K562 (cell line): Measurements from ENCODE around the gene TULP1. TPM values are rescaled to one million over a fixed set of nuclear protein-coding genes. Genes with fewer than 3 reads are reported as not detected.

Experiments used
- CBX3 ChIP-seq, 2 experiments: IDR thresholded peaks; 1 replicate in 1 of 2; 2 replicates in 1 of 2; pipeline ENCODE4 v1.6.1; 2012; ENCODE audit warnings: inconsistent platforms in 2 of 2, low read length in 2 of 2, borderline replicate concordance in 1 of 2, control low read depth in 1 of 2
- CCAR2 ChIP-seq: fragments of 200-400 bp; formaldehyde crosslinking; IDR thresholded peaks from 2 replicates; pipeline ENCODE4 v1.6.1; 2017; ENCODE audit warnings: mild to moderate bottlenecking, low read depth, low read length
- CHCHD3 ChIP-seq: fragments of 250-450 bp; sonication (Bioruptor Pico); IDR thresholded peaks from 2 replicates; pipeline ENCODE4 v2.1.2; 2022; ENCODE audit warnings: mild to moderate bottlenecking
- CLOCK ChIP-seq: fragments of 250-450 bp; sonication (Bioruptor Pico); IDR thresholded peaks from 2 replicates; pipeline ENCODE4 v1.4.0; 2020; ENCODE audit warnings: mild to moderate bottlenecking, moderate library complexity, borderline replicate concordance
- CREB5 ChIP-seq: fragments of 250-450 bp; sonication (Bioruptor Pico); IDR thresholded peaks from 2 replicates; pipeline ENCODE4 v1.5.0; 2020; ENCODE audit warnings: mild to moderate bottlenecking
- DLX4 ChIP-seq: fragments of 250-450 bp; sonication (Bioruptor Pico); IDR thresholded peaks from 2 replicates; pipeline ENCODE4 v1.6.1; 2021; ENCODE audit warnings: mild to moderate bottlenecking
- GABPA ChIP-seq: fragments of 200-800 bp; sonication (Bioruptor generic); conservative IDR thresholded peaks from 2 replicates; pipeline ENCODE4 v1.6.1; 2016; ENCODE audit warnings: low read depth, missing genetic modification characterization, missing compliant biosample characterization
- GATAD2A ChIP-seq: fragments of 450-650 bp; IDR thresholded peaks from 2 replicates; pipeline ENCODE4 v1.6.1; 2017
- HMGXB4 ChIP-seq: sonication (generic); formaldehyde crosslinking; IDR thresholded peaks from 2 replicates; pipeline ENCODE4 v1.8.1; 2023; ENCODE audit warnings: mild to moderate bottlenecking, missing genetic modification reagents
- IRF2 ChIP-seq: sonication (generic); formaldehyde crosslinking; IDR thresholded peaks from 2 replicates; pipeline ENCODE4 v1.8.1; 2022; ENCODE audit warnings: mild to moderate bottlenecking, missing genetic modification reagents
- MTF1 ChIP-seq: fragments of 250-450 bp; sonication (Bioruptor Pico); IDR thresholded peaks from 2 replicates; pipeline ENCODE4 v1.9.0; 2021; ENCODE audit warnings: moderate library complexity, mild to moderate bottlenecking, inconsistent platforms, borderline replicate concordance
- POLR2AphosphoS2 ChIP-seq: IDR thresholded peaks from 2 replicates; pipeline ENCODE4 v1.6.1; 2012; ENCODE audit warnings: low read length, improper control_type of control experiment
- SMARCB1 ChIP-seq: IDR thresholded peaks from 2 replicates; pipeline ENCODE4 v1.6.1; 2011; ENCODE audit warnings: improper control_type of control experiment, low read depth; ENCODE audit not compliant: insufficient read length
- SMC3 ChIP-seq: conservative IDR thresholded peaks from 2 replicates; pipeline ENCODE4 v1.6.1; 2011; ENCODE audit warnings: low read depth, low read length, improper control_type of control experiment; ENCODE audit not compliant: insufficient read depth
- TAF9B ChIP-seq: fragments of 450-650 bp; IDR thresholded peaks from 2 replicates; pipeline ENCODE4 v1.6.1; 2018; ENCODE audit warnings: mild to moderate bottlenecking; ENCODE audit not compliant: partially characterized antibody
- ZBTB26 ChIP-seq: fragments of 450-650 bp; formaldehyde crosslinking; IDR thresholded peaks from 2 replicates; pipeline ENCODE4 v1.4.0; 2022; ENCODE audit warnings: missing genetic modification characterization
- ZFP36 ChIP-seq: fragments of 150-350 bp; IDR thresholded peaks from 2 replicates; pipeline ENCODE4 v1.6.1; 2018; ENCODE audit warnings: low read length, low read depth; ENCODE audit not compliant: partially characterized antibody
- ZNF239 ChIP-seq: fragments of 250-450 bp; sonication (Bioruptor Pico); IDR thresholded peaks from 2 replicates; pipeline ENCODE4 v1.4.0; 2020; ENCODE audit warnings: mild to moderate bottlenecking
- ZNF24 ChIP-seq: fragments of 450-650 bp; IDR thresholded peaks from 2 replicates; pipeline ENCODE4 v1.6.1; 2016
- ZNF316 ChIP-seq: fragments of 450-650 bp; IDR thresholded peaks from 2 replicates; pipeline ENCODE4 v1.6.1; 2016
- ZNF75A ChIP-seq: fragments of 450-650 bp; formaldehyde crosslinking; IDR thresholded peaks from 2 replicates; pipeline ENCODE4 v1.4.0; 2020; ENCODE audit warnings: mild to moderate bottlenecking
- polyA plus RNA-seq, 8 experiments: library from polyadenylated mRNA; depleted of rRNA in 4 of 8; stranded (reverse) in 5 of 8; unstranded in 3 of 8; fragments of >200 nt; fragmentation: Nextera tagmentation in 2 of 8; fragmentation: Illumina TruSeq in 1 of 8; extraction: Ambion mirVana in 2 of 8; extraction: Trizol in 1 of 8; gene quantifications; 2 replicates each; pipeline versions ENCODE4 v1.2.1 to v1.2.3, GENCODE V29; 2011 to 2014; ENCODE audit warnings: inconsistent platforms in 1 of 8, missing spikeins in 1 of 8
- total RNA-seq, 7 experiments: library from RNA; depleted of rRNA in 6 of 7; stranded (reverse); fragments of >200 nt in 6 of 7; fragmentation: Illumina TruSeq in 2 of 7; extraction: Trizol in 2 of 7; gene quantifications; 2 replicates each; pipeline versions ENCODE4 v1.2.1 to v1.2.3, GENCODE V29; 2011 to 2021; ENCODE audit warnings: low replicate concordance in 1 of 7

Gene TULP1
- total and polyA plus RNA-seq, 9 of the 15 experiments (the other 6 are each of a cell fraction or from before 2014, with no cell fraction given): 0.06 to 0.17 (median 0.09) TPM; not detected in 6

- TF ChIP-seq GABPA (peak; percentile 80), ZNF24 (peak; percentile 63; the same call in 1 of the 2 replicates), GATAD2A (peak; percentile 16; the same call in 1 of the 2 replicates), ZBTB26 (peak; percentile 11; the same call in 1 of the 2 replicates), CHCHD3 (no peak), ZFP36 (no peak), SMARCB1 (no peak), HMGXB4 (CRISPR knock-in tag) (peak; percentile 97), SMC3 (peak; percentile 93), TAF9B (peak; percentile 99), CBX3 (IDR thresholded peaks at IDR 0.05; ENCODE audit: borderline replicate concordance in 1 of 2, low read length in 2 of 2) (peak in 1 of 2 experiments; percentile 52; a peak in 1 of 3 replicates), ZNF75A (CRISPR knock-in tag) (no peak), DLX4 (CRISPR knock-in tag) (no peak), CLOCK (CRISPR knock-in tag) (no peak), CCAR2 (no peak), MTF1 (CRISPR knock-in tag) (no peak), ZNF316 (peak; percentile 24; the same call in 1 of the 2 replicates), IRF2 (no peak), CREB5 (no peak; the same call in 1 of the 2 replicates), ZNF239 (CRISPR knock-in tag) (no peak; the same call in 1 of the 2 replicates), POLR2AphosphoS2 (peak; percentile 92; the same call in 1 of the 2 replicates)
These were observed 44.3 kb downstream of the TULP1 start, which contains the start of gene RPL10A (continued) for GRCh38 chr6:35468181-35468979.
